ENCODE results near the gene DNAJC28. TPM values are rescaled to one million over a fixed set of nuclear protein-coding genes. Genes with fewer than 3 reads are reported as not detected.
A peak's percentile ranks its signal among the peaks of the same experiment; 100 is the strongest.

DNAJC28 gene
- total RNA-seq, 1 experiment from 2014 or later: 3.4 TPM

GRCh38 chr21:33496345-33496744 is 4.8 kb upstream of the DNAJC28 start:
- Mint-ChIP-seq H3K36me3 (ENCODE audit: insufficient read depth in 1 of 3, low read depth in 3 of 3) (no peaks in the 10 kb centered on the region; a peak in 1 of 7 replicates), H3K9me3 (no peaks in the 10 kb centered on the region; a peak in 2 of 5 replicates), H3K4me3 (peak overlapping the region in 1 of 2 experiments; percentile 26; a peak in 1 of 5 replicates), H3K4me1 (peaks cover 22 to 28% of the 10 kb centered on the region in 2 experiments), H3K27ac (peak overlapping the region in 2 of 3 experiments; percentile 3 to 33; a peak in 2 of 7 replicates), H3K27me3 (ENCODE audit: low read depth) (no peaks in the 10 kb centered on the region; the same call in 1 of the 2 replicates)
- Histone ChIP-seq H2AFZ (ENCODE audit: low read length) (no peak overlapping the region), H4K8ac (replicated peaks; ENCODE audit: insufficient read length, low read depth, low read length) (no peak overlapping the region), H3K23me2 (ENCODE audit: insufficient read length, low read depth, low read length, poor library complexity, severe bottlenecking) (peaks cover 3% of the 10 kb centered on the region), H3K4me1 (ENCODE audit: insufficient read depth, low read length) (no peaks in the 10 kb centered on the region), H3K79me2 (ENCODE audit: insufficient read depth, low read length) (no peaks in the 10 kb centered on the region), H3K79me1 (ENCODE audit: insufficient read depth, low read depth, low read length, poor library complexity, severe bottlenecking) (no peaks in the 10 kb centered on the region), H3K9ac (ENCODE audit: extremely low read depth, insufficient read length, low read length) (no peak overlapping the region), H3K56ac (ENCODE audit: insufficient read length, low read depth, low read length) (no peak overlapping the region), H3T11ph (ENCODE audit: low read length) (no peak overlapping the region), H2BK12ac (ENCODE audit: insufficient read length, low read depth, low read length) (no peak overlapping the region), H2AK5ac (ENCODE audit: insufficient read length, low read length) (no peak overlapping the region), H2BK15ac (ENCODE audit: low read depth, low read length) (no peak overlapping the region), H3K27me3 (ENCODE audit: insufficient read depth, low read length) (no peaks in the 10 kb centered on the region), H2BK120ac (ENCODE audit: low read depth, low read length, poor library complexity, severe bottlenecking) (no peak overlapping the region), H3K4me2 (ENCODE audit: insufficient read depth, insufficient read length, low read length) (no peak overlapping the region), H4K5ac (ENCODE audit: insufficient read length, low read depth, low read length) (no peak overlapping the region), H3K14ac (ENCODE audit: insufficient read depth, low read length) (no peak overlapping the region), H2BK20ac (ENCODE audit: low read depth, low read length, poor library complexity, severe bottlenecking) (no peak overlapping the region), H3K23ac (ENCODE audit: insufficient read length, low read depth, low read length) (no peak overlapping the region), H3K9me3 (ENCODE audit: control insufficient read depth, low read depth, low read length) (no peaks in the 10 kb centered on the region), H3K27ac (ENCODE audit: insufficient read length, low read depth, low read length) (no peak overlapping the region), H3K4ac (ENCODE audit: low read depth, low read length) (no peak overlapping the region), H3K18ac (ENCODE audit: insufficient read length, low read depth, low read length) (no peak overlapping the region), H4K20me1 (ENCODE audit: control insufficient read depth, insufficient read depth, insufficient read length) (no peaks in the 10 kb centered on the region), H4K91ac (ENCODE audit: insufficient read length, low read depth, low read length) (no peak overlapping the region), H2BK5ac (ENCODE audit: insufficient read length, low read length) (no peak overlapping the region)
- DNase-seq: peak; percentile 39
- no CpG with 5 or more reads among the region's 7 CpGs for WGBS (ENCODE audit: extremely low coverage, insufficient read length, low lambda C conversion rate)
- TF ChIP-seq CTCF (conservative IDR thresholded peaks at IDR 0.05): no peak
